Stimulated activated CD4-positive, alpha-beta T cell treated with anti-CD3 and anti-CD28 coated beads, Interleukin-15, amount 100 ng/mL, for 48 hours (primary cell): ENCODE data around the gene C1orf167.

Experiments used
- DNase-seq, 2 donors: peaks; one replicate each; pipeline ENCODE4 v3.0.0-alpha.2; 2020; ENCODE audit warnings: low read depth in 2 of 2

Gene C1orf167

GRCh38 chr1:11761988-11762406 lies at the start of gene C1orf167:
TSS of gene C1orf167 (plus strand) at chr1:11762193. CDS start at chr1:11764401, 2,208 bp downstream.
- DNase-seq = peak in 1 of 2 donors; percentile 29

- no peak for DNase-seq
These were observed 49.7 kb upstream of the C1orf167 start for GRCh38 chr1:11712285-11712684.

- DNase-seq = no peak
These were observed 48.9 kb upstream of the C1orf167 start for GRCh38 chr1:11713095-11713494.

GRCh38 chr1:11714831-11715575 lies 47.0 kb upstream of the C1orf167 start:
- no peak for DNase-seq

GRCh38 chr1:11719313-11720032 lies 42.5 kb upstream of the C1orf167 start:
- DNase-seq = peak; percentile 62 to 79

- no peak for DNase-seq
These were observed 42.0 kb upstream of the C1orf167 start for GRCh38 chr1:11720033-11720376.

GRCh38 chr1:11720525-11720924 lies 41.5 kb upstream of the C1orf167 start:
- no peak for DNase-seq

- DNase-seq = no peak
These were observed 40.7 kb upstream of the C1orf167 start for GRCh38 chr1:11721311-11721710.

- DNase-seq = no peak
These were observed 39.5 kb upstream of the C1orf167 start for GRCh38 chr1:11722538-11722937.

GRCh38 chr1:11725616-11726015 lies 36.4 kb upstream of the C1orf167 start:
- DNase-seq = no peak

- no peak for DNase-seq
These were observed 34.9 kb upstream of the C1orf167 start for GRCh38 chr1:11727119-11727518.

GRCh38 chr1:11728126-11728806 lies 33.7 kb upstream of the C1orf167 start:
- no peak for DNase-seq

GRCh38 chr1:11729155-11729497 lies 32.9 kb upstream of the C1orf167 start:
- DNase-seq = no peak

GRCh38 chr1:11729498-11730428 lies 32.2 kb upstream of the C1orf167 start:
- no peak for DNase-seq

GRCh38 chr1:11730429-11730891 lies 31.5 kb upstream of the C1orf167 start:
- DNase-seq = no peak

GRCh38 chr1:11731691-11732283 lies 30.2 kb upstream of the C1orf167 start:
- no peak for DNase-seq

- DNase-seq = no peak
These were observed 28.7 kb upstream of the C1orf167 start for GRCh38 chr1:11733306-11733705.

GRCh38 chr1:11735531-11735853 lies 26.5 kb upstream of the C1orf167 start:
- DNase-seq = no peak

- DNase-seq = peak; percentile 81 to 91
These were observed 25.9 kb upstream of the C1orf167 start, which contains the start of gene AGTRAP for GRCh38 chr1:11735854-11736745. TSS of gene AGTRAP (plus strand) at chr1:11736136. CDS start at chr1:11736209, 73 bp downstream.
